Activated CD8-positive, alpha-beta memory T cell treated with anti-CD3 and anti-CD28 coated beads, Interleukin-2, amount 50 U/mL, for 48 hours (primary cell): ENCODE results near the gene TMEM135.
"Not testable (repeated sequence)": the region's sequence is repeated elsewhere in the genome, so short reads cannot be mapped to it uniquely, and the experiment has no call there.

Source experiments
- DNase-seq: peaks from one replicate; pipeline ENCODE4 v3.0.0-alpha.2; 2020

TMEM135 gene

GRCh38 chr11:87081358-87081757, 43.6 kb downstream of the TMEM135 start:
- DNase-seq = no peak

GRCh38 chr11:87082590-87082989, 44.9 kb downstream of the TMEM135 start:
- no peak for DNase-seq

GRCh38 chr11:87083029-87083428, 45.3 kb downstream of the TMEM135 start:
- DNase-seq = no peak

- no peak for DNase-seq
Measured at GRCh38 chr11:87092159-87092558, 54.4 kb downstream of the TMEM135 start.

GRCh38 chr11:87092567-87092966, 54.8 kb downstream of the TMEM135 start:
- no peak for DNase-seq

- no peak for DNase-seq
Measured at GRCh38 chr11:87097582-87097981, 59.8 kb downstream of the TMEM135 start.

- DNase-seq = no peak
Measured at GRCh38 chr11:87101956-87102580, 64.3 kb downstream of the TMEM135 start.

GRCh38 chr11:87105826-87106225, 68.1 kb downstream of the TMEM135 start:
- not testable (repeated sequence) for DNase-seq

GRCh38 chr11:87107379-87107778, 69.6 kb downstream of the TMEM135 start:
- not testable (repeated sequence) for DNase-seq

- no peak for DNase-seq
Measured at GRCh38 chr11:87110443-87111131, 72.9 kb downstream of the TMEM135 start.

- no peak for DNase-seq
Measured at GRCh38 chr11:87114093-87114492, 76.4 kb downstream of the TMEM135 start.

GRCh38 chr11:87116185-87116584, 78.5 kb downstream of the TMEM135 start:
- no peak for DNase-seq

GRCh38 chr11:87120937-87121336, 83.2 kb downstream of the TMEM135 start:
- no peak for DNase-seq

GRCh38 chr11:87122852-87123251, 85.1 kb downstream of the TMEM135 start:
- no peak for DNase-seq

GRCh38 chr11:87125257-87125656, 87.5 kb downstream of the TMEM135 start:
- no peak for DNase-seq

GRCh38 chr11:87127101-87127500, 89.4 kb downstream of the TMEM135 start:
- DNase-seq = no peak

GRCh38 chr11:87128372-87128771, 90.6 kb downstream of the TMEM135 start:
- no peak for DNase-seq

- no peak for DNase-seq
Measured at GRCh38 chr11:87134524-87135106, 96.9 kb downstream of the TMEM135 start.

GRCh38 chr11:87136236-87136635, 98.5 kb downstream of the TMEM135 start:
- no peak for DNase-seq

- no peak for DNase-seq
Measured at GRCh38 chr11:87137711-87138110, 100.0 kb downstream of the TMEM135 start.

- DNase-seq = no peak
Measured at GRCh38 chr11:87139475-87139874, 101.7 kb downstream of the TMEM135 start.

GRCh38 chr11:87141322-87141721, 103.6 kb downstream of the TMEM135 start:
- DNase-seq = no peak

- DNase-seq = no peak
Measured at GRCh38 chr11:87141980-87142514, 104.3 kb downstream of the TMEM135 start.

GRCh38 chr11:87142594-87142993, 104.9 kb downstream of the TMEM135 start:
- no peak for DNase-seq
